ENCODE results near the gene CRIP3. TPM values are rescaled to one million over a fixed set of nuclear protein-coding genes. Genes with fewer than 3 reads are reported as not detected.

CRIP3 gene
- total and polyA plus RNA-seq, 2 of the 13 experiments (the other 11 are each of a cell fraction or from before 2014, with no cell fraction given), result 6.3 to 9.3 TPM

- TF ChIP-seq PRMT3 (CRISPR knock-in tag; IDR thresholded peaks at IDR 0.05; ENCODE audit: borderline replicate concordance, low read depth), result no peak
- TF ChIP-seq PAXIP1 (CRISPR knock-in tag; conservative IDR thresholded peaks at IDR 0.05), result peak; percentile 35
- TF ChIP-seq NFYB (CRISPR knock-in tag; IDR thresholded peaks at IDR 0.05), result no peak
- TF ChIP-seq SOX6 (IDR thresholded peaks at IDR 0.05), result no peak
- peak; percentile 30; the same call in 1 of the 2 replicates for TF ChIP-seq SOX6 (CRISPR knock-in tag; IDR thresholded peaks at IDR 0.05)
- 0 out of 2 replicates have a peak, but pooled peaks have one; percentile 5 for TF ChIP-seq ZFP90 (CRISPR knock-in tag; IDR thresholded peaks at IDR 0.05; ENCODE audit: borderline replicate concordance)
- TF ChIP-seq NFE2L2 (IDR thresholded peaks at IDR 0.05; ENCODE audit: low read length), result peak; percentile 26; the same call in 1 of the 2 replicates
- peak; percentile 43; the same call in 1 of the 2 replicates for TF ChIP-seq SALL1 (CRISPR knock-in tag; IDR thresholded peaks at IDR 0.05)
- TF ChIP-seq ZNF883 (CRISPR knock-in tag; IDR thresholded peaks at IDR 0.05; ENCODE audit: not compliant biosample characterization), result peak; percentile 20
- no peak for TF ChIP-seq FOXP1 (IDR thresholded peaks at IDR 0.05)
- peak; percentile 40; the same call in 1 of the 2 replicates for TF ChIP-seq FOXP1 (CRISPR knock-in tag; IDR thresholded peaks at IDR 0.05)
- 0 out of 2 replicates have a peak, but pooled peaks have one; percentile 21 for TF ChIP-seq ELF3 (CRISPR knock-in tag; IDR thresholded peaks at IDR 0.05)
- no peak for TF ChIP-seq TFE3 (CRISPR knock-in tag; IDR thresholded peaks at IDR 0.05)
- peak; percentile 27; the same call in 1 of the 2 replicates for TF ChIP-seq MEIS2 (CRISPR knock-in tag; IDR thresholded peaks at IDR 0.05)
- no peak for TF ChIP-seq SYNCRIP (IDR thresholded peaks at IDR 0.05; ENCODE audit: insufficient read depth, low read depth, low read length)
- 0 out of 2 replicates have a peak, but pooled peaks have one; percentile 42 for TF ChIP-seq ZNF501 (CRISPR knock-in tag; IDR thresholded peaks at IDR 0.05)
- TF ChIP-seq UBTF (CRISPR knock-in tag; IDR thresholded peaks at IDR 0.05), result peak; percentile 12
- TF ChIP-seq ZNF484 (CRISPR knock-in tag; IDR thresholded peaks at IDR 0.05; ENCODE audit: borderline replicate concordance, low read depth), result no peak
- TF ChIP-seq ZSCAN21 (CRISPR knock-in tag; IDR thresholded peaks at IDR 0.05; ENCODE audit: borderline replicate concordance), result peak; percentile 62; the same call in 1 of the 2 replicates
- TF ChIP-seq MTF1 (CRISPR knock-in tag; IDR thresholded peaks at IDR 0.05), result no peak
- TF ChIP-seq ZNF281 (CRISPR knock-in tag; IDR thresholded peaks at IDR 0.05; ENCODE audit: borderline replicate concordance), result peak; percentile 25; the same call in 1 of the 2 replicates
These were observed 43.1 kb downstream of the CRIP3 start (continued) for GRCh38 chr6:43265564-43265963.
